ENCODE results near the gene LRRC49. TPM values are rescaled to one million over a fixed set of nuclear protein-coding genes. Genes with fewer than 3 reads are reported as not detected.
A peak's percentile ranks its signal among the peaks of the same experiment; 100 is the strongest.

Gene LRRC49
- polyA plus RNA-seq, 1 donor (not counting 4 experiments of a cell fraction or from before 2014, with no cell fraction given): 9.9 TPM

DNA sequence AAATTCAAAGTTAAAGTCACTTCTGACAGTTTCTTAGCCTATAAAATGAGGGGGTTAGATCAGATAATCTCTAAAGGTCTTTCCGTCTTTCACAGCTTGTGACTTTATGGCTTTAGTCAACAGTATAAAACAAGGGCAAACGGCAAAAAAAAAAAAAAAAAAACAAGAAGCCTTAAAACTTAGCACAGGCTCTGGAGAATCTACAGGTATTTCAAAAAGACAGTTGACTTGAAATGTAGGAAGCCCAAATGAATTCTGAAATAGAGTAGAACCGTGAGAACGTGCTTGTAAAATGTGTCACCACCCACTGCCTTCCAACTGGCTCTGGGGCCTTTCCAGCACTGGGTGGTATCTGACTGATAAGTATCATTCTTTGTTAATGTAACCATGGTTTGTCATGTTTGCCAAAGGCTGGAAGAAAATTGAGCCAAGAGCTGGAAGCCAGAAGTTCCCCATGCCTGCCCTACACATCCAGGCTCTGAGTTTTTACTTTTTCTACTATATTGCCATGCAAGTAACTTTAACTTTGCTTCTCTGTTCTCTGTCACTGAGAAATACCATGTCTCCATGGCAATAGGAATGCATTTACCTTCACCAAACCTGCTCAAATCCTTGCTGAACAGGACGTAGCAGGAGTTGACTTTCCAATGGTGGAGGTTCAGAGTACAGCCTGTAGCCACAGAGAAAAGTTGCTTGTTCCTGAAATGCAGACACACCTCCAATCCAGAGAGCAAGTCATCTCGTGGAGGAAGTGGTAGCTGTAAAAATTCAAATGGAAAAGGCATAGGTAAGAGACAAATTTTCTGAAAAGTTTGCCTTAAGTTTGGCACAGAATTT lies 186.8 kb downstream of the LRRC49 start:
- H3K9me1 ChIP-seq (ENCODE audit: control insufficient read depth, extremely low read depth, insufficient read depth, low read length): no peaks in the 10 kb centered on the region
- peak overlapping the region; percentile 6 to 28 (median 11) for H3K4me3 ChIP-seq (ENCODE audit: control insufficient read depth in 2 of 3, extremely low read depth in 1 of 3, insufficient read depth in 2 of 3, low read depth in 1 of 3, low read length in 3 of 3)
- H3K9me3 ChIP-seq (ENCODE audit: control insufficient read depth, low read depth, low read length): no peaks in the 10 kb centered on the region
- H3K27me3 ChIP-seq (ENCODE audit: control insufficient read depth, extremely low read depth, insufficient read depth, low read length): no peaks in the 10 kb centered on the region
- peak overlapping the region; percentile 71 for H3K4me2 ChIP-seq (ENCODE audit: control insufficient read depth, extremely low read depth, insufficient read depth, low read depth, low read length)
- H3K36me3 ChIP-seq (ENCODE audit: control insufficient read depth in 2 of 2, extremely low read depth in 1 of 2, insufficient read depth in 2 of 2, low read length in 2 of 2): no peaks in the 10 kb centered on the region
- no peak for DNase-seq (ENCODE audit: low read depth, low spot score)
- H4K20me1 ChIP-seq (ENCODE audit: control insufficient read depth, extremely low read depth, insufficient read depth, low read length): no peaks in the 10 kb centered on the region
- dilution Hi-C loops (cut with MboI; ENCODE audit: extremely low pct_ligation_motif_present, low sequenced_read_pairs): no loop called here
- H3K79me2 ChIP-seq (ENCODE audit: control insufficient read depth, insufficient read depth, low read length): no peaks in the 10 kb centered on the region
- no peak overlapping the region for H2AFZ ChIP-seq (ENCODE audit: control insufficient read depth, low read length)
- peak; percentile 98 for FAIRE-seq
- TF ChIP-seq, protein P1, sequence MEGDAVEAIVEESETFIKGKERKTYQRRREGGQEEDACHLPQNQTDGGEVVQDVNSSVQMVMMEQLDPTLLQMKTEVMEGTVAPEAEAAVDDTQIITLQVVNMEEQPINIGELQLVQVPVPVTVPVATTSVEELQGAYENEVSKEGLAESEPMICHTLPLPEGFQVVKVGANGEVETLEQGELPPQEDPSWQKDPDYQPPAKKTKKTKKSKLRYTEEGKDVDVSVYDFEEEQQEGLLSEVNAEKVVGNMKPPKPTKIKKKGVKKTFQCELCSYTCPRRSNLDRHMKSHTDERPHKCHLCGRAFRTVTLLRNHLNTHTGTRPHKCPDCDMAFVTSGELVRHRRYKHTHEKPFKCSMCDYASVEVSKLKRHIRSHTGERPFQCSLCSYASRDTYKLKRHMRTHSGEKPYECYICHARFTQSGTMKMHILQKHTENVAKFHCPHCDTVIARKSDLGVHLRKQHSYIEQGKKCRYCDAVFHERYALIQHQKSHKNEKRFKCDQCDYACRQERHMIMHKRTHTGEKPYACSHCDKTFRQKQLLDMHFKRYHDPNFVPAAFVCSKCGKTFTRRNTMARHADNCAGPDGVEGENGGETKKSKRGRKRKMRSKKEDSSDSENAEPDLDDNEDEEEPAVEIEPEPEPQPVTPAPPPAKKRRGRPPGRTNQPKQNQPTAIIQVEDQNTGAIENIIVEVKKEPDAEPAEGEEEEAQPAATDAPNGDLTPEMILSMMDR (optimal IDR thresholded peaks at IDR 0.05 in 1 of 3, IDR thresholded peaks at IDR 0.05 in 1 of 3, conservative IDR thresholded peaks at IDR 0.05 in 1 of 3; ENCODE audit: extremely low read depth in 1 of 3, insufficient read depth in 2 of 3, low read length in 3 of 3): no peak
- TF ChIP-seq EZH2 (IDR thresholded peaks at IDR 0.05; ENCODE audit: low read length): no peak
- H3K27ac ChIP-seq (ENCODE audit: control insufficient read depth, insufficient read depth, low read length): peak overlapping the region; percentile 93
- peaks cover 37% of the 10 kb centered on the region for H3K4me1 ChIP-seq (ENCODE audit: control insufficient read depth, extremely low read depth, insufficient read depth, low read length)
- H3K9ac ChIP-seq (ENCODE audit: control insufficient read depth, extremely low read depth, insufficient read depth, low read length): peak overlapping the region; percentile 61

DNA sequence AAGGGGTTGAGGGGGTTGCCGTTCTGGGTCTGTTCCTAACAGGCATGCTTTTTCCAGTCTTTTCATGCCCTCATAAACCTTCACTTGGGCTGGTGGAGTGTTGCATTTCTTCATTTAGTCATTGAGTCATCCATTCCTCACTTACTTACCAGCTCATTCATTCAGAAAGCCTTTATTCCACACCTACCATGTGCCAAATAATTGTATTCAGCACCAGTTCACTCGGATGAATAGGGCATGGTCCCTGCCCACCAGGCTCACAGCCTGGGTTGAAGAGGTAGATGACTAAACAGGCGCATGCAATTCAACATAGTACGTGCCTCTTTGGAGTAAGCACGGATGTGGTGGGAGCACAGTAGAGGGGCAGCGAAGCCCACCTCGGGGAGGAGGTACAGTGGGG lies 187.5 kb downstream of the LRRC49 start:
- Histone ChIP-seq H2AFZ (ENCODE audit: control insufficient read depth, low read length) (no peak overlapping the region), H3K36me3 (ENCODE audit: control insufficient read depth in 2 of 2, extremely low read depth in 1 of 2, insufficient read depth in 2 of 2, low read length in 2 of 2) (no peaks in the 10 kb centered on the region), H3K9me1 (ENCODE audit: control insufficient read depth, extremely low read depth, insufficient read depth, low read length) (no peaks in the 10 kb centered on the region), H3K9me3 (ENCODE audit: control insufficient read depth, low read depth, low read length) (no peaks in the 10 kb centered on the region), H3K4me2 (ENCODE audit: control insufficient read depth, extremely low read depth, insufficient read depth, low read depth, low read length) (peak overlapping the region; percentile 71), H3K79me2 (ENCODE audit: control insufficient read depth, insufficient read depth, low read length) (no peaks in the 10 kb centered on the region), H3K27me3 (ENCODE audit: control insufficient read depth, extremely low read depth, insufficient read depth, low read length) (no peaks in the 10 kb centered on the region), H4K20me1 (ENCODE audit: control insufficient read depth, extremely low read depth, insufficient read depth, low read length) (no peaks in the 10 kb centered on the region), H3K4me3 (ENCODE audit: control insufficient read depth in 2 of 3, extremely low read depth in 1 of 3, insufficient read depth in 2 of 3, low read depth in 1 of 3, low read length in 3 of 3) (peak overlapping the region; percentile 4 to 28 (median 6)), H3K4me1 (ENCODE audit: control insufficient read depth, extremely low read depth, insufficient read depth, low read length) (peaks cover 37% of the 10 kb centered on the region), H3K9ac (ENCODE audit: control insufficient read depth, extremely low read depth, insufficient read depth, low read length) (peak overlapping the region; percentile 61), H3K27ac (ENCODE audit: control insufficient read depth, insufficient read depth, low read length) (peak overlapping the region; percentile 93)
- dilution Hi-C loops (cut with MboI; ENCODE audit: extremely low pct_ligation_motif_present, low sequenced_read_pairs): no loop called here
- DNase-seq (ENCODE audit: low read depth, low spot score): peak; percentile 77
- TF ChIP-seq EZH2 (IDR thresholded peaks at IDR 0.05; ENCODE audit: low read length): no peak
- TF ChIP-seq, protein P1 (optimal IDR thresholded peaks at IDR 0.05 in 1 of 3, IDR thresholded peaks at IDR 0.05 in 1 of 3, conservative IDR thresholded peaks at IDR 0.05 in 1 of 3; ENCODE audit: extremely low read depth in 1 of 3, insufficient read depth in 2 of 3, low read length in 3 of 3): no peak
- no peak for FAIRE-seq

Measured in keratinocyte (primary cell).